Measurements from ENCODE around the gene CDC37L1.

GRCh38 chr9:4725706-4726442, 46.5 kb downstream of the CDC37L1 start:
- TF ChIP-seq, protein P1, sequence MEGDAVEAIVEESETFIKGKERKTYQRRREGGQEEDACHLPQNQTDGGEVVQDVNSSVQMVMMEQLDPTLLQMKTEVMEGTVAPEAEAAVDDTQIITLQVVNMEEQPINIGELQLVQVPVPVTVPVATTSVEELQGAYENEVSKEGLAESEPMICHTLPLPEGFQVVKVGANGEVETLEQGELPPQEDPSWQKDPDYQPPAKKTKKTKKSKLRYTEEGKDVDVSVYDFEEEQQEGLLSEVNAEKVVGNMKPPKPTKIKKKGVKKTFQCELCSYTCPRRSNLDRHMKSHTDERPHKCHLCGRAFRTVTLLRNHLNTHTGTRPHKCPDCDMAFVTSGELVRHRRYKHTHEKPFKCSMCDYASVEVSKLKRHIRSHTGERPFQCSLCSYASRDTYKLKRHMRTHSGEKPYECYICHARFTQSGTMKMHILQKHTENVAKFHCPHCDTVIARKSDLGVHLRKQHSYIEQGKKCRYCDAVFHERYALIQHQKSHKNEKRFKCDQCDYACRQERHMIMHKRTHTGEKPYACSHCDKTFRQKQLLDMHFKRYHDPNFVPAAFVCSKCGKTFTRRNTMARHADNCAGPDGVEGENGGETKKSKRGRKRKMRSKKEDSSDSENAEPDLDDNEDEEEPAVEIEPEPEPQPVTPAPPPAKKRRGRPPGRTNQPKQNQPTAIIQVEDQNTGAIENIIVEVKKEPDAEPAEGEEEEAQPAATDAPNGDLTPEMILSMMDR (IDR thresholded peaks at IDR 0.05 in 8 of 11, conservative IDR thresholded peaks at IDR 0.05 in 3 of 11) = no peak
- no peak for TF ChIP-seq POLR2A (IDR thresholded peaks at IDR 0.05)

Data from spleen (tissue), 7 donors.